ENCODE data around the gene AGBL1.

AGBL1 gene

GRCh38 chr15:86654501-86654900 lies 574.8 kb downstream of the AGBL1 start:
- Mint-ChIP-seq H3K36me3 (ENCODE audit: low read depth) (no peaks in the 10 kb centered on the region), H3K27ac (no peak overlapping the region), H3K4me3 (no peak overlapping the region), H3K4me1 (peaks cover 8% of the 10 kb centered on the region), H3K9me3 (no peaks in the 10 kb centered on the region), H3K27me3 (ENCODE audit: low read depth) (peaks cover 5% of the 10 kb centered on the region)
- TF ChIP-seq CTCF (IDR thresholded peaks at IDR 0.05; ENCODE audit: unreplicated experiment in 3 of 3): no peak

- Mint-ChIP-seq H3K27ac (no peak overlapping the region), H3K27me3 (ENCODE audit: low read depth) (peaks cover 5% of the 10 kb centered on the region), H3K4me3 (no peak overlapping the region), H3K36me3 (ENCODE audit: low read depth) (no peaks in the 10 kb centered on the region), H3K9me3 (no peaks in the 10 kb centered on the region), H3K4me1 (peaks cover 8% of the 10 kb centered on the region)
- TF ChIP-seq CTCF (IDR thresholded peaks at IDR 0.05; ENCODE audit: unreplicated experiment in 3 of 3): no peak
Measured at GRCh38 chr15:86657305-86657704, 577.6 kb downstream of the AGBL1 start.

GRCh38 chr15:86659724-86660411 lies 580.2 kb downstream of the AGBL1 start:
- no peaks in the 10 kb centered on the region for H3K36me3 Mint-ChIP-seq (ENCODE audit: low read depth)
- no peaks in the 10 kb centered on the region for H3K4me1 Mint-ChIP-seq
- H3K27me3 Mint-ChIP-seq (ENCODE audit: low read depth): peaks cover 6% of the 10 kb centered on the region
- no peak overlapping the region for H3K4me3 Mint-ChIP-seq
- H3K9me3 Mint-ChIP-seq: no peaks in the 10 kb centered on the region
- no peak for TF ChIP-seq CTCF (IDR thresholded peaks at IDR 0.05; ENCODE audit: unreplicated experiment in 3 of 3)
- H3K27ac Mint-ChIP-seq: no peak overlapping the region

GRCh38 chr15:86661580-86661979 lies 581.9 kb downstream of the AGBL1 start:
- TF ChIP-seq CTCF (IDR thresholded peaks at IDR 0.05; ENCODE audit: unreplicated experiment in 3 of 3): no peak
- no peaks in the 10 kb centered on the region for H3K36me3 Mint-ChIP-seq (ENCODE audit: low read depth)
- H3K27ac Mint-ChIP-seq: no peak overlapping the region
- H3K4me1 Mint-ChIP-seq: no peaks in the 10 kb centered on the region
- H3K4me3 Mint-ChIP-seq: no peak overlapping the region
- H3K9me3 Mint-ChIP-seq: no peaks in the 10 kb centered on the region
- peaks cover 6% of the 10 kb centered on the region for H3K27me3 Mint-ChIP-seq (ENCODE audit: low read depth)

- Mint-ChIP-seq H3K27me3 (ENCODE audit: low read depth) (peaks cover 10% of the 10 kb centered on the region), H3K9me3 (no peaks in the 10 kb centered on the region), H3K27ac (no peak overlapping the region), H3K4me3 (no peak overlapping the region), H3K4me1 (no peaks in the 10 kb centered on the region), H3K36me3 (ENCODE audit: low read depth) (no peaks in the 10 kb centered on the region)
- TF ChIP-seq CTCF (IDR thresholded peaks at IDR 0.05; ENCODE audit: unreplicated experiment in 3 of 3): no peak
Measured at GRCh38 chr15:86663304-86663703, 583.6 kb downstream of the AGBL1 start.

GRCh38 chr15:86663979-86664378 lies 584.3 kb downstream of the AGBL1 start:
- no peaks in the 10 kb centered on the region for H3K4me1 Mint-ChIP-seq
- no peak for TF ChIP-seq CTCF (IDR thresholded peaks at IDR 0.05; ENCODE audit: unreplicated experiment in 3 of 3)
- H3K4me3 Mint-ChIP-seq: no peak overlapping the region
- peaks cover 10% of the 10 kb centered on the region for H3K27me3 Mint-ChIP-seq (ENCODE audit: low read depth)
- no peaks in the 10 kb centered on the region for H3K36me3 Mint-ChIP-seq (ENCODE audit: low read depth)
- no peaks in the 10 kb centered on the region for H3K9me3 Mint-ChIP-seq
- no peak overlapping the region for H3K27ac Mint-ChIP-seq

Data from nephron (organoid).